Measurements from ENCODE around the gene CACNA1C. TPM values are rescaled to one million over a fixed set of nuclear protein-coding genes. Genes with fewer than 3 reads are reported as not detected.

Gene CACNA1C
- total RNA-seq, 1 experiment from 2014 or later = 1.1 TPM

GRCh38 chr12:2686280-2686646 lies 633.5 kb downstream of the CACNA1C start:
- H3K36me3 Mint-ChIP-seq (ENCODE audit: insufficient read depth in 1 of 3, low read depth in 3 of 3) = peaks cover 2 to 5% (median 2%) of the 10 kb centered on the region in 3 experiments; a peak in 6 of 7 replicates

More at GRCh38 chr12:2686280-2686646, 633.5 kb downstream of the CACNA1C start:
- H3K4me1 Mint-ChIP-seq = peaks cover 25 to 40% of the 10 kb centered on the region in 2 experiments
- H2BK5ac ChIP-seq (ENCODE audit: insufficient read length, low read length) = no peak overlapping the region
- no peak overlapping the region for H4K8ac ChIP-seq (replicated peaks; ENCODE audit: insufficient read length, low read depth, low read length)
- no peak overlapping the region for H3K14ac ChIP-seq (ENCODE audit: insufficient read depth, low read length)
- no peak overlapping the region for H3K4me2 ChIP-seq (ENCODE audit: insufficient read depth, insufficient read length, low read length)
- H3K9me3 Mint-ChIP-seq = peaks cover 3 to 6% of the 10 kb centered on the region in 2 experiments
- H2AFZ ChIP-seq (ENCODE audit: low read length) = no peak overlapping the region
- H2BK15ac ChIP-seq (ENCODE audit: low read depth, low read length) = no peak overlapping the region
- no peak for TF ChIP-seq CTCF (conservative IDR thresholded peaks at IDR 0.05)
- H3K79me2 ChIP-seq (ENCODE audit: insufficient read depth, low read length) = no peaks in the 10 kb centered on the region
- no peak overlapping the region for H3K56ac ChIP-seq (ENCODE audit: insufficient read length, low read depth, low read length)
- H3K27me3 ChIP-seq (ENCODE audit: insufficient read depth, low read length) = no peaks in the 10 kb centered on the region; the same call in 1 of the 2 replicates
- no peak overlapping the region for H3K4me3 Mint-ChIP-seq
- H2BK12ac ChIP-seq (ENCODE audit: insufficient read length, low read depth, low read length) = no peak overlapping the region
- no peak overlapping the region for H2BK120ac ChIP-seq (ENCODE audit: low read depth, low read length, poor library complexity, severe bottlenecking)
- H3K23me2 ChIP-seq (ENCODE audit: insufficient read length, low read depth, low read length, poor library complexity, severe bottlenecking) = peaks cover 5% of the 10 kb centered on the region
- no peaks in the 10 kb centered on the region for H4K20me1 ChIP-seq (ENCODE audit: control insufficient read depth, insufficient read depth, insufficient read length)
- H3K9me3 ChIP-seq (ENCODE audit: control insufficient read depth, low read depth, low read length) = no peaks in the 10 kb centered on the region
- H3K23ac ChIP-seq (ENCODE audit: insufficient read length, low read depth, low read length) = no peak overlapping the region
- H3K27me3 Mint-ChIP-seq (ENCODE audit: low read depth) = peaks cover 19% of the 10 kb centered on the region
- H3K27ac ChIP-seq (ENCODE audit: insufficient read length, low read depth, low read length) = no peak overlapping the region
- H3K18ac ChIP-seq (ENCODE audit: insufficient read length, low read depth, low read length) = no peak overlapping the region
- H4K91ac ChIP-seq (ENCODE audit: insufficient read length, low read depth, low read length) = no peak overlapping the region
- no peak overlapping the region for H2AK5ac ChIP-seq (ENCODE audit: insufficient read length, low read length)
- peak; percentile 23 for DNase-seq
- no peak overlapping the region for H4K5ac ChIP-seq (ENCODE audit: insufficient read length, low read depth, low read length)
- H3K4ac ChIP-seq (ENCODE audit: low read depth, low read length) = no peak overlapping the region
- H3K4me1 ChIP-seq (ENCODE audit: insufficient read depth, low read length) = peaks cover 6% of the 10 kb centered on the region
- no peak overlapping the region for H3K9ac ChIP-seq (ENCODE audit: extremely low read depth, insufficient read length, low read length)
- H3K79me1 ChIP-seq (ENCODE audit: insufficient read depth, low read depth, low read length, poor library complexity, severe bottlenecking) = no peaks in the 10 kb centered on the region
- no peak overlapping the region for H2BK20ac ChIP-seq (ENCODE audit: low read depth, low read length, poor library complexity, severe bottlenecking)
- H3K27ac Mint-ChIP-seq = no peak overlapping the region
- no CpG with 5 or more reads among the region's 5 CpGs for WGBS (ENCODE audit: extremely low coverage, insufficient read length, low lambda C conversion rate)
- no peak overlapping the region for H3T11ph ChIP-seq (ENCODE audit: low read length)

Data from H9 (cell line).